HL-60 (cell line): ENCODE results near the gene OR52A1.

ENCODE experiments used
- DNase-seq, 2 experiments: peaks; one replicate each; pipeline ENCODE4 v3.0.0-alpha.2; 2010 to 2020; ENCODE audit warnings: low read depth in 1 of 2, low spot score in 1 of 2
- H3K27ac ChIP-seq: fragments of 250-450 bp; sonication (Bioruptor Pico); replicated peaks from 2 replicates; pipeline ENCODE4 v1.5.1; 2020; ENCODE audit warnings: mild to moderate bottlenecking, moderate library complexity
- H3K27me3 ChIP-seq: fragments of 250-450 bp; sonication (Bioruptor Pico); 2 replicates; pipeline ENCODE4 v1.5.1; 2021; ENCODE audit warnings: mild to moderate bottlenecking, moderate library complexity; ENCODE audit not compliant: insufficient read depth, poor library complexity, severe bottlenecking
- H3K4me3 ChIP-seq: replicated peaks from 2 replicates; pipeline ENCODE4 v1.5.1; 2011; ENCODE audit warnings: mild to moderate bottlenecking, control low read depth, low read length; ENCODE audit not compliant: insufficient read depth
- CTCF ChIP-seq: IDR thresholded peaks from one replicate; pipeline ENCODE4 v1.5.1; 2011; ENCODE audit warnings: low read length, control low read depth, inconsistent platforms; ENCODE audit not compliant: insufficient read depth
- GABPA ChIP-seq: IDR thresholded peaks from 2 replicates; pipeline ENCODE4 v1.6.1; 2012; ENCODE audit warnings: low read depth
- POLR2AphosphoS5 ChIP-seq: IDR thresholded peaks from 2 replicates; pipeline ENCODE4 v1.6.1; 2012; ENCODE audit warnings: low read depth
- REST ChIP-seq: IDR thresholded peaks from 2 replicates; pipeline ENCODE4 v1.6.1; 2012; ENCODE audit warnings: low read depth; ENCODE audit not compliant: insufficient replicate concordance
- SPI1 ChIP-seq: IDR thresholded peaks from 2 replicates; pipeline ENCODE4 v1.6.1; 2012; ENCODE audit warnings: low read depth, mild to moderate bottlenecking, borderline replicate concordance

OR52A1 gene

DNA sequence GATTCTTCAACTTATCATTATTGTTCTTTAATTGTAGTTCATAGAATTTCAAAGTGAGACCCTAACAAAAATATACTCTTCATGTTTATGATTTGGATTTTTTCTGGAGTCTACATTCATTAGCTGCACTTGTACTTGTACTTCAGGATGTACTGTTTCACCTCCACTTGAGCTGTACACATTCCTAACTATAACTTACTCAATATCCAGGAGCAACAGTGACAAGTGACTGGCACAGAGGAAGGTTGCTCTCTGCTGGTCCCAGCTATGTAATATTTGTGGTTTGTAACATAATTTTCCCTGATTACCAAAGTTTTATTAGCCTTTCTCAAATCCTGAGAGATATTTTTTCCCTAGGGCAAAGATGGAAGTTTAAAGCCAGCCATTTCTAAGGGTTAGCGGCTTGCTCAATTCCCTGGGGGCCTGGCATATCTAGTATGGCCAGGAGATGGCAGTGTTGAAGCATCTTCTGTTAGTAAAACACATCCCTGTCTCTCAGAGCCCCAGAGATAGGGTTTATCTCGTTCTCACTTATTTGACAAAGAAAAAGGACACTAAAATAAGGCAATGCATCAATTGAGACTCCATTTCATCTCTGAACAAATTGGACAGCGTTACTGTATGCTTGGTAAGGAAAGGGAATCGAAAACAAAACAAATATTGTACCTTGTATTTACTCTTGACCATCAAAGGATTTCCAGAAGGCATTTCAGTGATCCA, 30.6 kb downstream of the OR52A1 start:
- TF ChIP-seq SPI1, result no peak
- TF ChIP-seq CTCF, result peak; percentile 65
- Histone ChIP-seq H3K27ac (no peak overlapping the region), H3K4me3 (no peak overlapping the region), H3K27me3 (peaks cover 2% of the 10 kb centered on the region)
- DNase-seq, result peak; percentile 13 to 65

DNA sequence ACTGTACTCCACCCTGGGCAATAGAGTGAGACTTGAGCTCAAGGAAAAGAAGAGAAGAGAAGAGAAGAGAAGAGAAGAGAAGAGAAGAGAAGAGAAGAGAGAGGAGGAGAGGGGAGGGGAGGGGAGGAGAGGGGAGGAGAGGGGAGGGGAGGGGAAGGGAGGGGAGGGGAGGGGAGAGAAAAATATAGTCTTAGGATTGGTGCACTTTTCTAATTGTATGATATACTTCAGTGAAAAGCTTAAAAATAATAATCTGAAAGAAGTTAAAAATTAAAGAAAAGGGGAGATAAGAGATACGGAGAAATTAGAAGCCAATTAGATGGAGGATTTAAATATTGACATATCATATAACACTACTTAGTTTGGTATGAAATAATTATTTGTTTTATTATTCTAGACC, 35.7 kb downstream of the OR52A1 start:
- H3K27me3 ChIP-seq, result peaks cover 2% of the 10 kb centered on the region
- H3K4me3 ChIP-seq, result no peak overlapping the region
- no peak for DNase-seq
- TF ChIP-seq SPI1 (no peak), POLR2AphosphoS5 (no peak), GABPA (no peak), CTCF (no peak)
- H3K27ac ChIP-seq, result no peak overlapping the region

DNA sequence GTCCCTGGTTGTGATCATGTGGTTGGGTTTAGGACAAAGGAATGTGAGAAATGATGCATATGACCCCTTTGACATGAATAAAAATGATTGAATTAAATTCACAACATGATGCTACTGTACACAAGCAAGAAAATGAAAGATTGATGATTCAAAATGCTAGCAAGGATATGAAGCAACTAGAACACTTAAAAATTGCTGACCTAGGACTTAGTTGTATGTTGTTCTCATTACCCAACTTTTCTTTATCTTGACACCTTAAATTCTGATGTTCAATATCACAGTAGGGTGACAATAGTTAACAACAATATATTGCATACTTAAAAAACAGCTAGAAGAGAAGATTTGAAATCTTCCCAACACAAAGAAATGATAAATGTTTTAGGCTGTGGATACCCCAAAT, 37.0 kb downstream of the OR52A1 start:
- no peaks in the 10 kb centered on the region for H3K27me3 ChIP-seq

DNA sequence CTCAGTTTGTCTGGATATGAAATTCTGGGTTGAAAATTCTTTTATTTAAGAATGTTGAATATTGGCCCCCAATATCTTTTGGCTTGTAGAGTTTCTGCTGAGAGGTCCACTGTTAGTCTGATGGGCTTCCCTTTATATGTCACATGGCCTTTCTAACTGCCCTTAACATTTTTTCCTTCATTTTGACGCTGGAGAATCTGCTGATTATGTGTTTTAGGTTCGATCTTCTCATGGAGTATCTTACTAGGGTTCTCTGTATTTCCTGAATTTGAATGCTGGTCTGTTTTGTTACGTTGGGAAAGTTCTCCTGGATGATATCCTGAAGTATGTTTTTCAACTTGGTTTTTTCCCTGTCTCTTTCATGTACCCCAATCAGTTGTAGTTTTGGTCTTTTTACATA, 39.2 kb downstream of the OR52A1 start:
- no peak for DNase-seq
- H3K27ac ChIP-seq, result no peak overlapping the region
- TF ChIP-seq CTCF (no peak), SPI1 (no peak), REST (no peak), POLR2AphosphoS5 (no peak), GABPA (no peak)
- H3K4me3 ChIP-seq, result no peak overlapping the region
- no peaks in the 10 kb centered on the region for H3K27me3 ChIP-seq

More for the DNA sequence above, 37.0 kb downstream of the OR52A1 start:
- DNase-seq, result no peak
- TF ChIP-seq REST (no peak), POLR2AphosphoS5 (no peak)
- no peak overlapping the region for H3K4me3 ChIP-seq
- no peak overlapping the region for H3K27ac ChIP-seq
